ENCODE measurements around the gene PRR3.
A peak's percentile ranks its signal among the peaks of the same experiment; 100 is the strongest.

PRR3 gene

DNA sequence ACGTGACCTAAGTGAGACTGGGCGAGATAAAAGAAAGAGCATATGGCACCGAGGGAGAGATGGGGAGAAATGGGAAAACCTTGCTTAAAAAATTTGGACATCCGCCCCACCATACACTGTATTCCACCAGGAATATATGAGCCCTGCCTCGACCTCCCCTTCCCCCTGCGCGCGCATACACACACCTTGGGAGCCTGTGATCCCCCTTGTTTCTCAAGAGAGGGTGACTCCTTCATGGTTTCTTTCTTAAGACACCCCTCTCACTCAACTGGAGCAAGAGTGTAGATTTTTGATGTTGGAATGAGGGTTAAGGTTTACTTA lies 14.6 kb downstream of the PRR3 start:
- no peak for DNase-seq (ENCODE audit: low read depth)

DNA sequence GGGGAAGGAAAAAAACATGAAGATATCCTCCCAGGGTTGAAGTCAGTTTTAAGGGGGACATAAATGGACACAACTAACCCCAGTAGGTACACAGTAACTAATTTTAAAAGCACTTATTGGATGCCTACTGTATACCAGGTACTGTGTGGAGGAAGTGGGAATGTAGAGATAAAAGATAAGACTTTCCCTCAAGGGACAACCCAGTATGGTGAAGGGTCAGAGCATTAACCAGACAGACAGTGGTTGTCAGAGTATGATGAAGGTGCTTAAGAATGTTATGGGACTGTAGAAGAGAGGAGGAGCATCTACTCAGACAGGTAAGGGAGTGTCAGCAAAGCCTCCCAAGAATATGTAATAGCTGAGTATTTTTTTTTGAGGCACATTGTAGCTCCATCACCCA lies 15.1 kb downstream of the PRR3 start:
- no peak for DNase-seq (ENCODE audit: low read depth)

DNA sequence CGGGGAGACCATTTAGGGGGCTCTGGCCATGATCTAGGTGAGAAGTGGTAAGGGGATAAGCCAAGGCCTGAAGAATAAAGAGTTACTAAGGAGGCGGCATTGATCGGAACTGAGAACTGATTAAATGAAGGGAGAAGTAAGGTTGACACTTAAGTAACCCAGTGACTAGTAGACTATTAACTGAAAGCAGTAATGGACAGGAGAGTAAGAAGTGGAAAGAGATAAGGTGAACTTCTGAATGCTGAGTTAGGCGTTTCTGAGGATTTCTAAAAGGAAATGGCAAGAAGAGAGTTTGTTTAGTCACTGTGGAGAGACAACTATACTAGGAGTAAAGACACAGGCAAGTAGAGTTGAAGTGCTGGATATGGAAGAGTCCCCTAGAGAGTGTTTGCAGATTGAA lies 16.0 kb downstream of the PRR3 start:
- DNase-seq (ENCODE audit: low read depth): no peak

DNA sequence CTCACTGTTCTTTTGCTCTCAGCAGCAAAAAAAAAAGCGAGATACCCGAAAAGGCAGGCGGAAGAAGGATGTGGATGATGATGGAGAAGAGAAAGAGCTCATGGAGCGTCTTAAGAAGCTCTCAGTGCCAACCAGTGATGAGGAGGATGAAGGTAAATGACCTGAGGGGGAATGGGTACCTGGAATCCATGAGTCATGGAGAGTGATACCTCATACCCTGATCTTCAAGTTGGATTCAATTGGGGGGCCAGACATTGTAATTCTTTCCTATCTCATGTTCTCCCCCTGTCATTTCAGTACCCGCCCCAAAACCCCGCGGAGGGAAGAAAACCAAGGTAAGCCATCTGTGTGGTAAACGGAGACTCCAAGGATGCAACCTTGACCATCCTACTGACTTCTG lies 21.0 kb downstream of the PRR3 start:
- DNase-seq (ENCODE audit: low read depth): no peak

DNA sequence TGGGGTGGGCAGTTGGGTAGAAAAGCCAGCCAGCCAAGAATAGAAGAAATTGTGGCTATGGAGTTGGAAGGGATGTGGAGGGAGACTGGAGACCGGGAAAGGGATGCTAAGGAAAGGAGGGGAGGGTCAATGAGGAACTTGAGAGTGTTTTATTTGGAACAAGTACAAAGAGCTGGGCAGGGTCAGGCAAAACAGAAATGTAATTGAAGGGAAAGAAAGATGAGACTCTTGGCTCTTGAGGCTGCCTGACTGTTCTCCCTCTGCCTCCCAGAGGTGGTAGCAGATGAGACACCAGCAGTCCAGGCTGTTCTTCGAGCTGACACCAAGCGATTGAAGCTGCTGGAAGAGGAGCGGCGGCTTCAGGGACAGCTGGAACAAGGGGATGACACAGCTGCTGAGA lies 26.8 kb downstream of the PRR3 start:
- DNase-seq (ENCODE audit: low read depth): no peak

DNA sequence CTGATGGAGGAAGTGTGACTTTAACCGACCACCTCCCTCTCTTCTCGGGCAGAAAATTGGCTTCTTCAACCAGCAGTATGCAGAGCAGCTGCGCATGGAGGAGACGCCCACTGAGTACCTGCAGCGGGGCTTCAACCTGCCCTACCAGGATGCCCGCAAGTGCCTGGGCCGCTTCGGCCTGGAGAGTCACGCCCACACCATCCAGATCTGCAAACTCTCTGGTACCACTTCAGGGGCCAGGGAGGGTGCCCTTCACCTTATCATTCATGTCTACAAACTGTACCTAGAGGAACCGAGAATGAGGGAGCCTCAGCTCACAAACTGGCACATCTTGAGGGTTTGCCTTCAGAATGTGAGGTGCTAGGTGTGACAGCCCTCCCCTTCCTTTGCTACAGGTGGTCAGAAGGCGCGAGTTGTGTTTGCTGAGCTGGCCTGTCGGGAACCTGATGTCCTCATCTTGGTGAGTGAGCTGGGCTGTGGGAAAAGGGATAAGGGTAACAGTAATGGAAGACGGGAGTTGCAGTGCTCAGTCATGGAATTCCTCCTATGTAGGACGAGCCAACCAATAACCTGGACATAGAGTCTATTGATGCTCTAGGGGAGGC lies 32.8 kb downstream of the PRR3 start:
- no peak for DNase-seq (ENCODE audit: low read depth)

DNA sequence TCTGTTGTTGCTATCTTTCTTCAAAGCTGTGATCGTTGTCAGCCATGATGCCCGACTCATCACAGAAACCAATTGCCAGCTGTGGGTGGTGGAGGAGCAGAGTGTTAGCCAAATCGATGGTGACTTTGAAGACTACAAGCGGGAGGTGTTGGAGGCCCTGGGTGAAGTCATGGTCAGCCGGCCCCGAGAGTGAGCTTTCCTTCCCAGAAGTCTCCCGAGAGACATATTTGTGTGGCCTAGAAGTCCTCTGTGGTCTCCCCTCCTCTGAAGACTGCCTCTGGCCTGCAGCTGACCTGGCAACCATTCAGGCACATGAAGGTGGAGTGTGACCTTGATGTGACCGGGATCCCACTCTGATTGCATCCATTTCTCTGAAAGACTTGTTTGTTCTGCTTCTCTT lies 33.4 kb downstream of the PRR3 start:
- DNase-seq (ENCODE audit: low read depth): no peak

DNA sequence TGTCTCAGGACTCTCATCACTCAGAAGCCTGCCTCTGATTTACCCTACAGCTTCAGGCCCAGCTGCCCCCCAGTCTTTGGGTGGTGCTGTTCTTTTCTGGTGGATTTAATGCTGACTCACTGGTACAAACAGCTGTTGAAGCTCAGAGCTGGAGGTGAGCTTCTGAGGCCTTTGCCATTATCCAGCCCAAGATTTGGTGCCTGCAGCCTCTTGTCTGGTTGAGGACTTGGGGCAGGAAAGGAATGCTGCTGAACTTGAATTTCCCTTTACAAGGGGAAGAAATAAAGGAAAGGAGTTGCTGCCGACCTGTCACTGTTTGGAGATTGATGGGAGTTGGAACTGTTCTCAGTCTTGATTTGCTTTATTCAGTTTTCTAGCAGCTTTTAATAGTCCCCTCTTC lies 33.9 kb downstream of the PRR3 start:
- DNase-seq (ENCODE audit: low read depth): no peak

DNA sequence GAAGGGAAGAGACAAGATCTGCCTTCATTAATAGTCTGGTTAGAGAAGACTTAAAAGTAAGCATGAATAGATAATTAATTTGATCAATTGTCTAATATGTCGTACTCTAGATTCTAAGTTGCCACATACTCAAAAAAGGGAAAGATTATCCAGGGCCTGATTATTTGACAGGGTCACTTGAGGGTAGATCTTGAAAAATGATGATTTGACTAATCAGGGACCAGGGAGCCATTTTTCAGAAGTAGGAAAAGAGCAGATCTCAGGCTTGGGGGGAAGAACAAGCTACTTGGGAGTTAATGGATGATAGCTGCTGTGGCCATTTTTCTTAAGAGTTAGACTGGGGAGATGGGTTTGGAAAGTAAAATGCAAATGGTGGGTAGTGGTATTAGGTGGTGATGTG lies 35.2 kb downstream of the PRR3 start:
- DNase-seq (ENCODE audit: low read depth): no peak

DNA sequence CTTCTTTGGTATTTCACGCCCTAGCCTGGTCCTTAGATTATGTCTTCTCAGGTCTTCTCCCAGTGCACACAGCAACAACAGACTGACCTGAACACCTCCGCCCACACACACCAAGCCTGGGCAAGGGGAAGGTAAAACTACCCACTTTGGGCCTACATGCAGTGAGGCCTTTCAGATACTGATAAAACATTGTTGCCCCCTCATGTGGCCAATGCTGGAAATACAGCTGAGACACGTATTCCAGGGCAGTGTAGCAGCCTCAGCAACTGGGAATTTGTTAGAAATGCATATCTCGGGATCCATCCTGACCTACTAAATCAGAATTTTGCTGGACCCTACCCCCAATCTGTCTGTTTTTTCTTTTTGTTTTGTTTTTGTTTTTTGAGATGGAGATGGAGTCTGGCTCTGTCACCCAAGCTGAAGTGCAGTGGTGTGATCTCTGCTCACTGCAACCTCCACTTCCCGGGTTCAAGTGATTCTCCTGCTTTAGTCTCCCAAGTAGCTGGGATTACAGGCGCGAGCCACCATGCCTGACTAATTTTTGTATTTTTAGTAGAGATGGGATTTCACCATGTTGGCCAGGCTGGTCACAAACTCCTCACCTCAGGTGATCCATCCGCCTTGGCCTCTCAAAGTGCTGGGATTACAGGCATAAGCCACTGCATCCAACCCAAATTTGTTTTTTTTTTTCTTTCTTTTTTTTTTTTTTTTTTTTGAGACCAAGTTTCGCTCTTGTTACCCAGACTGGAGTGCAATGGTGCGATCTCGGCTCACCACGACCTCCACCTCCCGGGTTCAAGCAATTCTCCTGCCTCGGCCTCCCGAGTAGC lies 40.4 kb downstream of the PRR3 start:
- DNase-seq (ENCODE audit: low read depth): peak; percentile 81

DNA sequence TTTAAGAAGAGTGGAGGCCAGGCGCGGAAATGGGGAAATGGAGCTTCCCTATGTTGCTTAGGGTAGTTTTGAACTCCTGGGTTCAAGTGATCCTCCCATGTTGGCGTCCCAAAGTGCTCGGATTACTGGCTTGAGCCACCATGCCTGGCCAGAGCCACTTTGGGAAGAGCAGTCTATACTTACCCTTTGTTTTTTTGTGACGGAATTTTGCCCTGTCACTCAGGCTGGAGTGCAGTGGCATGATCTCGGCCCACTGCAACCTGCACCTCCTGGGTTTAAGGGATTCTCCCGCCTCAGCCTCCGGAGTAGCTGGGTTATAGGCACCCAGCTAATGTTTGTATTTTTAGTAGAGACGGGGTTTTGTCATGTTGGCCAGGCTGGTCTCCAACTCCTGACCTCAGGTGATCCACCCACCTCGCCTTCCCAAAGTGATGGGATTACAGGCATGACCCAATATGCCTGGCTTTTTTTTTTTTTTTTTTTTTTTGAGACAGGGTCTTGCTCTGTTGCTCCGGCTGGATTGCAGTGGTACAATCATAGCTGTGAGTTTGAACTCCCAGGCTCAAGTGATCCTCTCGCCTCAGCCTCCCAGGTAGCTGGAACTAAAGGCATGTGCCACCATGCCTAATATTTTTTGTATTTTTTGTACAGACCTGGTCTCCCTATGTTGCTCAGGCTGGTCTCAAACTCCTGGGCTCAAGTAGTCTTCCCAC lies 42.0 kb downstream of the PRR3 start:
- no peak for DNase-seq (ENCODE audit: low read depth)

DNA sequence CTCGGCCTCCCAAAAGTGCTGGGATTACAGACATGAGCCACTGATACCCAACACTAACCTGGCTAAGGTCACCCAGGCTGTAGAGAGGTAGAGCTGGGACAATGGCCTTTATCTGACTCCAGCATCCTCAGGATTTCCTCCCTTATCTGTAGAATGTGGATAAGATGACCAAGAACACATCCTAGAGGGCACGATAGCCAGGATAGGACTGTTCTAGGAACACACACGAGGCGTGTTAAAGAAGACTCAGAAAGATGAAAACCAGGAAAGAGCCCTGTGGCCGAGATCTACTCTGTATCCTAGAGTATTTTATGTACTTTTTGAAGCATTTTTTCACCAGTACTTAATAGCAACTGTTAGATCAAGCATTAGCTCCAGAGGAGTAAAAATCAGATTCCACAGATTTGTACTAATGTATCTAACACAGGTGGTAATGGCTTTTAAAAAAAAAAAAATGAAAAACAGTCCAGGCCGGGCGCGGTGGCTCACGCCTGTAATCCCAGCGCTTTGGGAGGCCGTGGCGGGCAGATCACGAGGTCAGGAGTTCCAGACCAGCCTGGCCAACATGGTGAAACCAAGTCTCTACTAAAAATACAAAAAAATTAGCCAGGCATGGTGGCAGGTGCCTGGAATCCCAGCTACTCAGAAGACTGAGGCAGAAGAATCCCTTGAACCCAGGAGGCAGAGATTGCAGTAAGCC lies 42.7 kb downstream of the PRR3 start:
- no peak for DNase-seq (ENCODE audit: low read depth)

DNA sequence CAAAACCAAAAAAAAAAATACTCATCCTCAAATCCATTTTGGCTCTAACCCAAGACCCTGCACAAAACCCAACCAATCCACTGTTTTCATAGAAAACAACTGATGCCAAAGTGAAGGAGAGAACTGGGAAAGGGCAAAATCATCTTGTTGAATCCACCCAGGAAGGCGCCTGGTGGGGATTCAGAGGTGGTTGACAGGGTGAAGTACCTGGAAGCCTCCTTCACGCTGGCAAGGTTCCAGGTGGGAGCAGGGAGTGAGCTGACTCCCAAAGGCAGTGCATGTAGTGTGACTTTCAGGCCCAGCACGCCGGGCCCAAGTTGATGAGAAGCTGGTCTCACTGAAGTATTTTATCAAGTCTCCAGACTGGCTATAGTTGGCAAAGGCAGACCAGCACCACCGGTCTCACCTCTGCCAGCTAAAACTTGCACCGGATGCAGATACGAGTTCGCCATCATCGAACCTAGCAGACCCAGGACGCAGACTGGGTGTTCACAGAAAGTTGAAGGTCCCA lies 43.4 kb downstream of the PRR3 start:
- peak; percentile 7 for DNase-seq (ENCODE audit: low read depth)

DNA sequence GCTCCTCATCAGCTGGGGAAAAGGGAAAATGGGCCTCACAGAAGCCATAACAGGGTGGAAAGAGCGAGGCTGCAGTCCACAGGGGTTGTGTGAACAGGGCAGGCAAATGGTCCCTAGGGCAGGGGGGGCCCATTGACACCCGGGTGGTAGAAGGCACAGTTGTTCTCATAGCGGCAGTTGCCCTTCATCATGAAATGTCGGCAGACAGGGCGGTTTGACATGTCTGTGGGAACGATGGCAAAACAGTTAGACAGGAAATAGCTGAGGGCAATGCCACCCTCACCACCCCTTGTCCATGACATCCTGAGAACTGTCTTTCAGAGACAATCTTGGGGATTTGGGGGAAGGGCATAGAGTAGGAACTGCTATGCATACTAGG lies 44.3 kb downstream of the PRR3 start:
- DNase-seq (ENCODE audit: low read depth): no peak

DNA sequence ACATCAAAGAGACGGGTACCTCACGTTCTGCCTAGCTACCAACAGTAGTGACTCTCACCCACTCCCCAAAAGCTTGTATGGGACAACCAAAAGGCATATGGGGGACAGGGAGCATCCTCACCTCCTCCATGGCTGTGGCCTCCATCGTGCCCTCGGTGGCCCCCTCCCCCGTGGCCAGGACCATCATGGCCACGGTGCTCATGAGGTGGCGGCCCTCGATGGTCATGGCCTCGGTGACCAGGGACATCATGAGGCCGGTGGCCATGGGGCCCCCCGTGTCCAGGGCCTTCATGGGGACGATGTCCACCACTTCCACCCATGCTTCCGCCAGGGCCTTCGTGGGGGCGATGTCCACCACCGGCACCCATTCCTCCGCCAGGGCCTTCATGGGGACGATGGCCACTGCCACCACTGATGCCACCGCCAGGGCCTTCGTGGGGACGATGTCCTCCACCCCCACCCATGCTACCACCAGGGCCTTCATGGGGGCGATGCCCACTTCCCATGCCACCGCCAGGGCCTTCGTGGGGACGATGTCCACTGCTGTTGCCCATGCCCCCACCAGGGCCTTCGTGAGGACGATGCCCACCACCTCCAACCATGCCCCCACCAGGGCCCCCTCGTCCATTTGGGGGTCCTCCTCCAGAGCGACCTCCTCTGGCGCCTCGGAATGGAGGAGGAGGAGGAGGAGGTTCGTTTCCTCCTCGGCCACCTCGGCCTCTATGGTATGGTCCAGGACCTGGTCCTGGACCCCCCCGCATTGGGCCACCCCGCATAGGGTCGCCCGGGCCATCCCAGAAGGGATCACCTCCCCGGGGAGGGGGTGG lies 44.9 kb downstream of the PRR3 start:
- DNase-seq (ENCODE audit: low read depth): no peak

DNA sequence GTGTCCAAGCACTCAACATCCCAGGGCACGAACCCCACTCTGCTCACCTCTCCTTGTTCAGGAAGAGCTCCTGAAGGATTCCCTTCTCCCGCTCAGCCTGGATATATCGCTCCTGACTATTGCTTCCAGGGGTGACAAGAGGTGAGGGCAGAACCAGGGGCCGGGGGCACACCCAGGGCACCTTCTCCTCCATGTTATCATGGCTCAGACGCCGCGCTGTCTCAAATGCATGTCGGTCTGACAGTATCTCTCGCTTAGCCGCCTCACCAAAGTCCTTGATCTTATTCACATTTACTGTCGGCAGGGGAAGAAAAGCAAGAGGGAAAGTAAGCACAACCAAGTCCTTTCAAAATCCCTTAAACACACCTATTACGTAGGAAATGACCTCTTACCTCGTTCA lies 46.9 kb downstream of the PRR3 start:
- DNase-seq (ENCODE audit: low read depth): no peak

DNA sequence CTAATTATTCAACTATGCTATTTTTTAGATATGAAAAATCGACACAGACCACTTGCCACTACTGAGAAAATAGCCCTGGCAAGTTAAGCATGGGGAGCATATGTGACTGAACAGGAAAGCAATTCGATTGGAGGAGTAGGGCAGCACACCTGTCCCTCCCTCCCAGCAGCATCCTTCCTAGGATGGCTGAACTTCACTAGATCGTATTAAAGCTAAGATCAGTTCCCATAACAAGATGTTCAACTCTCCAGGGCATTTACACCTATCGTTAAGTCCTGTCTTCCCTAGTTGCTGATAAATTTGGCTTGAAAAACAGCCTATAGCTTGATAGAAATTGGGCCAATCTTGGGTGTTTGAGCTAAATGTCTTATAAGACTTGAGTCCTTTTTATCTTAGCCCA lies 53.0 kb downstream of the PRR3 start:
- no peak for DNase-seq (ENCODE audit: low read depth)

DNA sequence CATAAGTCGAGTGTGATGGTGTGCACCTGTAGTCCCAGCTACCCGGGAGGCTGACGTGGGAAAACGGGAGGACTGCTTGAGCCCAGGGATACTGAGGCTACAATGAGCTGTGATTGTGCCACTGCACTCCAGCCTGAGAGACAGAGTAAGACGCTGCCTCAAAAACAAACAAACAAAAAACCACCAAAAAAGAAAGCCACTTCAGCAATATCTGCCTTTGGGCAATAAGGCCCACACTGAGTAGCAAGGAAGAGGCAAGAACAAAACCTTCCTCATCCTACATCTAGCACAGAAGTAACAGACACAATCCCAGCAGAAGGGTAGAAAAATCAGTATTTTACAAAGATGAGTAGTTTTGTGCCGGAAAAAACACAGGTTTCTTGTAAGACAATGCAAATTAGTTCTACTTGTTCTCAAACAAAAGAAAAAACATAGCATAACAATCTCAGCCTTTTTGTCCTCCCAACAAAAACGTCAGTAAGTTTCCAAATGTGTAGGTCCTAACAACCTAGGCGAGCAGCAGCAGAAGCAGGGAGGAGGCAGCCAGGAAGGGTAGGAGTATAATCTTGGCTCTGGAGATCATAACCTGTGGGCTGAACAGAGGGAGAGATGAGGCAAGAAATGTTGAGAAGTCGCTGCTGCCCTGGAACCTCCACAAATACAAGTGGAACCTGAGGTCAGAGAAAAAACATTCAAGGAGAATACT lies 54.2 kb downstream of the PRR3 start:
- DNase-seq (ENCODE audit: low read depth): no peak

DNA sequence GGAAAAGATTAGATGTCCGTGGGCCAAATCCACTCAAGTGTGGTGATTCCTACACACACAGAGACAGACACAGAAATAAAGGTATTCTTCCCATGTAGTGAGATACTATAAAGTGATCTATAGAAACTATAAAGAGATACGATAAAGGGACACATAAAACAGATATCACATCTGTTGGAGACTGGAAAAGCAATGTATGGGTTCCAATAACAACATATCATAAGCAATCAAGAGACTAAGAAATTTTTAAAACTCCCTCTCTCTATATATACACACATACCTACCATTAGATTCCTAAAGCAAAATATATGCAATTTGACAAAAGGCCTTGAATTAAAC lies 54.7 kb downstream of the PRR3 start:
- no peak for DNase-seq (ENCODE audit: low read depth)

DNA sequence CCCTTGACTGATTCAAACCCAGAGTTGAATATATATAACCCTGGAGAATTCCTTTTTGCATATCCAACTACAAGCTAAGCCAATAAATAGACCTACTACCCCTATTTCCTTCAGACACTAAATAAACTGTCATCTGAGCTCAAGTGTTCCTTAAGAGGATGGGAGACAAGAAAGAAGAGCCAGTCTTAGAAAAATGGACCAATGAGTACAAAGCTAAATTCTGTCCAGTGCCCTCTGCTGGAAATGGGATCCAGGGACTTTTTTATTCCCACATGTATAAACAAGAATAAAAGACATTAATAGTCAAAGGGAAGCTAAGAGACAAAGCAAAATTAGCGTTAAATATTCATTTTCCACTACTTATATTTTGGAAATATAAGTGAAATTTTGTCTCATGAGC lies 55.1 kb downstream of the PRR3 start:
- DNase-seq (ENCODE audit: low read depth): peak; percentile 58

DNA sequence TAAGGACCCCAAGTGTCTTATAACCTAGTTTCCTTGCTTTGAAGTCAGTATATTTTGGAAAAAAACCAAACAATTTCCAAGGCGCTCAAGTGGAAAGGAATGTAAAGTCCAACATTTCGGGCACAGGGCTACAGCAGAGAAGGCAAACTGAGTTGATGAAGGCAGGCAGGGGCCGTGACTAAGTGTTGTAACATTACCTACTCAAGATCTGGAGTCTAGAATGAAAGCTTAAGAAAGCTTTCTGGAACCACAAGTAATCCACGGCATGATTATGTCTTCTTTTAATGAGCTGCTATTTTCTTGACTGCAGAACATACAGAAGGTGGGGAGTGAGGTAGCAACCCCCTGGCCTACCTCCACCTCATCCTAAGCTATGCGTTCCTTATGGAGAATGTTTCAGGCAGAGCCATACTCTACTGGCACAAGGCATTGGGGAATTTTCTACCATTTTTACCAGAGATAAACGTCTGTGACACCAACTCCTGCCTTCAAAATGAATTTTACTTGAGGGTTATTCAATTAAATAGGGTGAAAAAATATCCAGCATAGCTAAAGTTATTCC lies 55.7 kb downstream of the PRR3 start:
- DNase-seq (ENCODE audit: low read depth): peak; percentile 77

Measured in EH (cell line).